CD4-positive, CD25-positive, alpha-beta regulatory T cell (primary cell): ENCODE data around the gene ZNF423. TPM values are rescaled to one million over a fixed set of nuclear protein-coding genes. Genes with fewer than 3 reads are reported as not detected.

Experiments used
- ATAC-seq, 2 donors: fragments of 150-1000 bp; cut with Tn5 transposase; one replicate each; pipeline ENCODE4 v1.10.0; 2021; ENCODE audit warnings: low read depth in 2 of 2, moderate number of reproducible peaks in 2 of 2, moderate library complexity in 1 of 2
- DNase-seq, 3 donors: peaks; one replicate each; pipeline versions ENCODE4 v3.0.0 to v3.0.0-alpha.2; 2012 to 2022; ENCODE audit warnings: mixed read lengths in 1 of 3
- H3K27ac ChIP-seq: one replicate; pipeline ENCODE4 v1.7.0; 2013; ENCODE audit warnings: mild to moderate bottlenecking, low read length; ENCODE audit not compliant: insufficient read depth, poor library complexity, severe bottlenecking
- H3K27me3 ChIP-seq: one replicate; pipeline ENCODE4 v1.7.0; 2013; ENCODE audit warnings: low read length; ENCODE audit not compliant: control insufficient read depth, insufficient read depth
- H3K36me3 ChIP-seq: one replicate; pipeline ENCODE4 v1.7.0; 2013; ENCODE audit warnings: mild to moderate bottlenecking, low read length, moderate library complexity; ENCODE audit not compliant: control insufficient read depth, insufficient read depth
- H3K4me1 ChIP-seq: 2 replicates; pipeline ENCODE4 v1.7.0; 2013; ENCODE audit warnings: mild to moderate bottlenecking, low read length; ENCODE audit not compliant: insufficient read depth, control insufficient read depth, poor library complexity, severe bottlenecking
- H3K4me3 ChIP-seq: one replicate; pipeline ENCODE4 v1.7.0; 2013; ENCODE audit warnings: low read depth, mild to moderate bottlenecking, low read length, moderate library complexity
- H3K9me3 ChIP-seq, 2 experiments: 1 replicate in 1 of 2; 2 replicates in 1 of 2; pipeline ENCODE4 v1.7.0; 2013; ENCODE audit warnings: low read length in 2 of 2, mild to moderate bottlenecking in 1 of 2, moderate library complexity in 1 of 2; ENCODE audit not compliant: control insufficient read depth in 2 of 2
- H3K27ac Mint-ChIP-seq, 3 donors: one replicate each; pipeline ENCODE4 v1.8.0; 2020 to 2022; ENCODE audit warnings: mild to moderate bottlenecking in 3 of 3, mixed read lengths in 3 of 3, moderate library complexity in 2 of 3
- H3K27me3 Mint-ChIP-seq: one replicate; pipeline ENCODE4 v1.8.0; 2022; ENCODE audit warnings: mild to moderate bottlenecking, mixed read lengths
- H3K36me3 Mint-ChIP-seq: one replicate; pipeline ENCODE4 v1.8.0; 2020; ENCODE audit warnings: mixed read lengths
- H3K4me1 Mint-ChIP-seq, 4 donors: one replicate each; pipeline ENCODE4 v1.8.0; 2020 to 2022; ENCODE audit warnings: mixed read lengths in 4 of 4, mild to moderate bottlenecking in 1 of 4
- H3K4me3 Mint-ChIP-seq, 4 donors: one replicate each; pipeline ENCODE4 v1.8.0; 2020 to 2022; ENCODE audit warnings: mild to moderate bottlenecking in 4 of 4, mixed read lengths in 4 of 4, moderate library complexity in 3 of 4
- H3K9me3 Mint-ChIP-seq, 7 donors: one replicate each; pipeline ENCODE4 v1.8.0; 2020 to 2022; ENCODE audit warnings: mixed read lengths in 7 of 7, mild to moderate bottlenecking in 3 of 7, moderate library complexity in 2 of 7
- polyA plus RNA-seq, 4 donors: library from polyadenylated mRNA; unstranded; fragments of 300-500 nt; fragmentation: Illumina TruSeq; gene quantifications; one replicate each; pipeline ENCODE4 v1.2.3, GENCODE V29; 2021
- total RNA-seq: library from RNA; stranded (reverse); gene quantifications from one replicate; pipeline ENCODE4 v1.2.3, GENCODE V29; 2022

Gene ZNF423
- total and polyA plus RNA-seq, 5 donors from 2014 or later, result 0.05 TPM; not detected in 4

DNA sequence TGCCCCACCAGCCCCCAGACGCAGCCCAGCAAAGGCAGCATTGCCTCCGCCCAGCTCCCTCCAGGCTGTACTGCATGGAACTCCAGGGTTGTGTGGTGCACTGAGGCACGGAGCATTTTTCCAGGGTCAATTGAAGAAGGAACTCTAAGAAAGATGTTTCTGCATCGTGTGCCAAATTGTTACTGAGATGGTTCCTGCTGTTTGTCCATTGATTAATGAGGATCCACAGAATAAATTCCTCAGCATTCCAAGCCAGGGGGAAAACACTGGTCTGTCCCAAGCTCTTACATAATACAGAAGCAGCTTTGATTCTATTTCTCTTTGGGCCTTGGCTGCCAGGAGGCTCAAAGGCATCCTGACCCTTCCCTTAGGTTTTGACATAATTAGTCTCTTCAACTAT is 80.9 kb downstream of the ZNF423 start:
- no peak for ATAC-seq
- no peaks in the 10 kb centered on the region for H3K36me3 Mint-ChIP-seq
- Histone ChIP-seq H3K4me1 (no peaks in the 10 kb centered on the region), H3K27me3 (no peaks in the 10 kb centered on the region), H3K9me3 (no peaks in the 10 kb centered on the region), H3K36me3 (no peaks in the 10 kb centered on the region), H3K27ac (no peak overlapping the region), H3K4me3 (no peak overlapping the region)
- H3K4me3 Mint-ChIP-seq, result no peak overlapping the region
- H3K4me1 Mint-ChIP-seq, result no peaks in the 10 kb centered on the region
- DNase-seq, result no peak
- peaks cover 0 to 2% (median 0%) of the 10 kb centered on the region in 7 donors for H3K9me3 Mint-ChIP-seq
- no peaks in the 10 kb centered on the region for H3K27me3 Mint-ChIP-seq
- peak overlapping the region in 1 of 3 donors; percentile 14 for H3K27ac Mint-ChIP-seq

- DNase-seq (no peak), ATAC-seq (no peak)
- Mint-ChIP-seq H3K4me3 (no peak overlapping the region), H3K4me1 (no peaks in the 10 kb centered on the region), H3K27me3 (no peaks in the 10 kb centered on the region), H3K27ac (peak overlapping the region in 1 of 3 donors; percentile 79), H3K9me3 (peaks cover 0 to 2% (median 0%) of the 10 kb centered on the region in 7 donors), H3K36me3 (no peaks in the 10 kb centered on the region)
- Histone ChIP-seq H3K27me3 (no peaks in the 10 kb centered on the region), H3K27ac (no peak overlapping the region), H3K36me3 (no peaks in the 10 kb centered on the region), H3K4me1 (no peaks in the 10 kb centered on the region), H3K4me3 (no peak overlapping the region), H3K9me3 (no peaks in the 10 kb centered on the region)
These were observed 82.1 kb downstream of the ZNF423 start for GRCh38 chr16:49773534-49774475.

DNA sequence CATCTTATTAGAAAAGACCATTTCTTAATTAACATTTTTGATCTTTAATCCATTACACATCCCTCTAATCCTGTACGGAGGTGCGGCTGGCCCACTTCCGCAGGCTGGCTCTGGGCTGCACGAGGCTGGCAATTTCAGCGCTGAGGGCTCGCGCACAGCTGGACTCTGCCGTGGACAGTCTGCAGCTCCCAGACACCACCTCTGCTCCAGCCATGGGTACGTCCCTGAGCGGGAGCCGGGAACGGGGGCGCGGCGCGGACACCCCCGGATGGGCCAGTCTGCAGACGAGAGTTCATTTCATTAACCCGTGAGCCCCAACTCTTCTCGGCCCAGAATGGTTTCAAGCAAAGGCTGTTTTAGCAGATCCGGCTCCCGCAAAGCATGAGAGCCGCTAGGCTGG is 87.9 kb downstream of the ZNF423 start:
- ATAC-seq, result no peak
- H3K27me3 Mint-ChIP-seq, result no peaks in the 10 kb centered on the region
- H3K27me3 ChIP-seq, result no peaks in the 10 kb centered on the region
- no peak overlapping the region for H3K4me3 Mint-ChIP-seq
- H3K4me1 ChIP-seq, result no peaks in the 10 kb centered on the region
- H3K4me3 ChIP-seq, result no peak overlapping the region
- H3K27ac ChIP-seq, result no peak overlapping the region
- no peaks in the 10 kb centered on the region for H3K9me3 Mint-ChIP-seq
- H3K27ac Mint-ChIP-seq, result no peak overlapping the region
- H3K4me1 Mint-ChIP-seq, result no peaks in the 10 kb centered on the region
- no peak for DNase-seq
- H3K36me3 ChIP-seq, result no peaks in the 10 kb centered on the region
- no peaks in the 10 kb centered on the region for H3K36me3 Mint-ChIP-seq
- no peaks in the 10 kb centered on the region for H3K9me3 ChIP-seq

GRCh38 chr16:49767414-49767813 is 88.5 kb downstream of the ZNF423 start:
- Histone ChIP-seq H3K9me3 (no peaks in the 10 kb centered on the region), H3K36me3 (no peaks in the 10 kb centered on the region), H3K27ac (no peak overlapping the region), H3K27me3 (no peaks in the 10 kb centered on the region), H3K4me1 (no peaks in the 10 kb centered on the region), H3K4me3 (no peak overlapping the region)
- no peak overlapping the region for H3K27ac Mint-ChIP-seq
- H3K27me3 Mint-ChIP-seq, result no peaks in the 10 kb centered on the region
- no peaks in the 10 kb centered on the region for H3K36me3 Mint-ChIP-seq
- H3K9me3 Mint-ChIP-seq, result no peaks in the 10 kb centered on the region
- H3K4me3 Mint-ChIP-seq, result no peak overlapping the region
- ATAC-seq (no peak), DNase-seq (no peak)
- no peaks in the 10 kb centered on the region for H3K4me1 Mint-ChIP-seq

DNA sequence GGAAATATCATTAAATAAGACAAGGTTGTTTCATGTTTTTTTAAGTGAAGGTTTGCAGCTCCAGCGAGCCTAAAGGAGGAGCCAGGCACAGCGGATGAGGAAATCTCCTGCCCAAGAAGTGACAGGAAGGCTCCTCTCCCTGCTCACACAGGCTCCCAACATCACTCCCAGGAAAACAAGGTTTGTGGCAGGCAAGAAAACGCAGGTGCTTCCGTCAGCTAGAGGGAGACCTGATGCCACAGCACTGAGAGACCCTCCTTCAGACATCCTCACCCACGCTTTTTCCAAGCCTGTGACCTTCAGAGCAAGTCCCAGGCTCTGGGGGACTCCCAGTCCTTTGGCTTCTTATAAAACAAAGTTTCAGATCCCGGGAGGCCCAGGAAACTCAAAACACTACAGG is 89.7 kb downstream of the ZNF423 start:
- no peaks in the 10 kb centered on the region for H3K36me3 Mint-ChIP-seq
- H3K27me3 Mint-ChIP-seq, result no peaks in the 10 kb centered on the region
- H3K36me3 ChIP-seq, result no peaks in the 10 kb centered on the region
- no peak overlapping the region for H3K4me3 ChIP-seq
- no peak overlapping the region for H3K4me3 Mint-ChIP-seq
- DNase-seq (no peak), ATAC-seq (no peak)
- H3K9me3 Mint-ChIP-seq, result no peaks in the 10 kb centered on the region
- no peak overlapping the region for H3K27ac ChIP-seq
- no peaks in the 10 kb centered on the region for H3K4me1 ChIP-seq
- no peaks in the 10 kb centered on the region for H3K9me3 ChIP-seq
- H3K27me3 ChIP-seq, result no peaks in the 10 kb centered on the region
- no peak overlapping the region for H3K27ac Mint-ChIP-seq
- H3K4me1 Mint-ChIP-seq, result no peaks in the 10 kb centered on the region

- no peak for DNase-seq
- Mint-ChIP-seq H3K27ac (peak overlapping the region in 1 of 3 donors; percentile 1), H3K4me1 (no peaks in the 10 kb centered on the region), H3K27me3 (no peaks in the 10 kb centered on the region), H3K9me3 (no peaks in the 10 kb centered on the region), H3K4me3 (no peak overlapping the region), H3K36me3 (no peaks in the 10 kb centered on the region)
- H3K36me3 ChIP-seq, result no peaks in the 10 kb centered on the region
- ATAC-seq, result no peak
- H3K27ac ChIP-seq, result no peak overlapping the region
- no peak overlapping the region for H3K4me3 ChIP-seq
- H3K9me3 ChIP-seq, result no peaks in the 10 kb centered on the region
- no peaks in the 10 kb centered on the region for H3K27me3 ChIP-seq
- no peaks in the 10 kb centered on the region for H3K4me1 ChIP-seq
These were observed 92.1 kb downstream of the ZNF423 start for GRCh38 chr16:49763826-49764225.

GRCh38 chr16:49760815-49761214 is 95.1 kb downstream of the ZNF423 start:
- no peaks in the 10 kb centered on the region for H3K36me3 ChIP-seq
- Mint-ChIP-seq H3K27me3 (peaks cover 9% of the 10 kb centered on the region), H3K4me1 (no peaks in the 10 kb centered on the region), H3K36me3 (no peaks in the 10 kb centered on the region), H3K9me3 (peaks cover 0 to 2% (median 0%) of the 10 kb centered on the region in 7 donors), H3K4me3 (no peak overlapping the region), H3K27ac (no peak overlapping the region)
- no peak overlapping the region for H3K27ac ChIP-seq
- H3K4me1 ChIP-seq, result no peaks in the 10 kb centered on the region
- H3K4me3 ChIP-seq, result no peak overlapping the region
- H3K9me3 ChIP-seq, result no peaks in the 10 kb centered on the region
- DNase-seq, result no peak
- no peak for ATAC-seq
- no peaks in the 10 kb centered on the region for H3K27me3 ChIP-seq

DNA sequence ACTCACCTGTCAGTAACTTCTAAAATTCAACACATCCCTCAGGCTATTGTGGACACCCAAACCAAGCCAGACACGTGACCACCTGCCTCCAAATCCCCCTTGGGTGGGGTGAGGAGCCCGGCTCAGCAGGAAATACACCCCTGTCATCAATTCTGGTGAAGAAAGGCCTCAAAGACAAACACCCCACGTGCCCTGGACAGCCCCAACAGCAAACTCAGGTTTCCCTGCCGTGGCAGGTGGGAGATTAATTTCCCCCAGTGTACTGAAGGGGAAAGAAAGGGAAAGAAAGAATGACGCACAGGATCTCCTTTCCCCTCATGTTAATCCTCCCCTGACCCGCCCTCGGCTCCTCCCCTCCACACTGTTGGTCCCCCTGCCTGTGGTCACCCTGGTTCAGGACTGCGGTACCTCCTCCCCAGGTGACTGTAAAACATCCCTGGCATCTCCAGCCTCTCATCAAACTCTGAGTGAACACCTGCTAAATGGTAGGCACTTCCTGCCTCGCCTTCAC is 98.3 kb downstream of the ZNF423 start:
- peaks cover 23% of the 10 kb centered on the region for H3K27me3 Mint-ChIP-seq
- no peaks in the 10 kb centered on the region for H3K4me1 ChIP-seq
- H3K27ac ChIP-seq, result no peak overlapping the region
- no peak overlapping the region for H3K4me3 Mint-ChIP-seq
- no peaks in the 10 kb centered on the region for H3K9me3 ChIP-seq
- ATAC-seq (no peak), DNase-seq (no peak)
- H3K4me3 ChIP-seq, result no peak overlapping the region
- no peaks in the 10 kb centered on the region for H3K27me3 ChIP-seq
- H3K36me3 ChIP-seq, result no peaks in the 10 kb centered on the region
- H3K27ac Mint-ChIP-seq, result no peak overlapping the region
- peaks cover 0 to 5% (median 0%) of the 10 kb centered on the region in 4 donors for H3K4me1 Mint-ChIP-seq
- peaks cover 0 to 2% (median 0%) of the 10 kb centered on the region in 7 donors for H3K9me3 Mint-ChIP-seq
- no peaks in the 10 kb centered on the region for H3K36me3 Mint-ChIP-seq
